Raji (cell line): Measurements from ENCODE around the gene SYT10.

Experiments
- POLR2A ChIP-seq: IDR thresholded peaks from 2 replicates; pipeline ENCODE4 v1.6.1; 2011; ENCODE audit warnings: low read depth, low read length, control low read depth; ENCODE audit not compliant: insufficient read depth

SYT10 gene

DNA sequence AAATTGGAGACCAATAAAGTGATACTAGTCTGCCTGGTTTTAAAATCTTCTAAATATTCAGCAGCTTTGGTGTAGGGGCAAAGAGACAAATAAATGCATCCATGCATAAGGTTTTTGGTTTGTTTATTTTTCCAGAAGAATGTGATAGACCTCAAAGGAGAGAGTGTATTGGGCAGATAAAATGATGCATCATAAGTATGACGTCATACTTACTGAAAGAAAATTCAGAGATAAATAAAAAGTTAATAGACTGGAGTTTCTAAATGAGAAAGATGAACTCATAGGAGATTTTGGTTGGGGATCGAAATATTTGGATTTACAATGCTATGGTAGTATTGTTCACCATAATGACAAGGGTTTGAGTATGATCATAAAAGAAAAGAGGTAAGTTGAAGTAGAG, 10.2 kb downstream of the SYT10 start:
- no peak for TF ChIP-seq POLR2A

DNA sequence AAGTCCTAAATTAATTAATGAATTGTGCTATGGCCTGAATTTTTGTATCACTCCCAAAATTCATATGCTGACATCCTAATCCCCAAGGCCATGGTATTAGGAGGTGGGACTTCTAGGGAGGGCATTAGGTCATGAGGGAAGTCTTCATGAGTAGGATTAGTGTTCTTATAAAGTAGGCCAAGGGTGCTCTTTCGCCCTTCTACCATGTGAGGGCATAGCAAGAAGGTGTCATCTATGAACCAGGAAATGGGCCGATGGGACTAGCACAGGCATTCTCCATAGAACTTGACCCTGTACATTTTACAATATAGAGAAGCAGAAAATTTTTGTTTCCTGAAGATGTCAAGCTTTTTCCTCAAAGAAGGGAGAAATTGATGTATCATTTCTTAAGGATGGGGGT, 12.5 kb downstream of the SYT10 start:
- TF ChIP-seq POLR2A: no peak

DNA sequence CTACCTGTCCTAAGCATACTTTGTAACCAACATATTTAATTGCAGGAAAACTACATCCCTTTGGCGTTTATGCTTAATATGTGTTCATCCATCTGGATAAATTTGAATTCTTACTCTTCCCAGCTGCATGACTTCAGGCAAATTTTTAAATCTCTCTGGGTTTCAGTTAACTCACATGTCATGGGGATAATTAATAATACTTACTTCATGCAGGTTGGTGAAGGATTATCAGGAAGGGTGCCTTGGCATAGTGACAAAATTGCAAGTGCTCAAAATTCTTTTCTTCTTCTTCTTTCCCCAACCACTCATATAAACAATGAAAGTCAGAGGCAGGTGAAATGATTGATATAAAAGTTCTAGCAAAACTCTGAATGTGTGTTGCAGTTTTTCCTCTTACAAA, 15.9 kb downstream of the SYT10 start:
- no peak for TF ChIP-seq POLR2A

DNA sequence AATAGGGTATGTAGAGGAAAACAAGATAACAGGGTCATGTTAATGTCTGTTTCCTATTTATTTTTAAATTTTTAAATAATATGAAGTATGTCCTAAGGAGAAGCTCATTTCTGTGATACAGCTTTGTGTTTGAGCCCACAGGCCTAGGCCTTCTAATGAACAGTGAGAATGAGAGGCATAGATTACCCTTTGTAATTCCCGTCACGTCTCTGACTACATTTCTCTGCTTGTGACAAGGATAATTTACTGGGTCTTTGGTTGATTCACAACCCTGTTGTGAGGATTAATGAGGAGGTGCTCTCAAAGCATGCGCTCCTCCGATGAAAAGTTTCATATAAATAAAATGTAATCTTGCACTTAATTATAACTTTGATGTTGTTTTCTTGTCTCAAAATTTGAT, 56.1 kb downstream of the SYT10 start:
- no peak for TF ChIP-seq POLR2A

DNA sequence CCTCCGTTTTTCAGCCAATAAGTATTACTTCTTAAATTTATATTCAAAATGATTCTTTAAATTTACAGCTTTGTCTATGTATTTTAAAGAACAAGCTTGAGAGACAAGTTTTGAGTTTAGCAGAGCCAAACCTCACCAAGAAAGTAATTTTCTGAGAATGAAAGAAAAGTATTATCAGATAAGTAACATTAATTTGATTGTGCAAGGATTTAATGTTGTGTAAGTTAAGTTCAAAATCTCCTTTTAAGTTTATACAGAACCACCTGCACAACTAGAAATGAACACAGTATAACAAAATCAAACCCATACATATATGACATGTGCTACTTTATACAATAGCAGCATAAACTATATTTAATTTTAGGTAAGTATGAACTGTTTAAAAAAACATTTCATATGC, 63.5 kb downstream of the SYT10 start:
- TF ChIP-seq POLR2A: no peak

DNA sequence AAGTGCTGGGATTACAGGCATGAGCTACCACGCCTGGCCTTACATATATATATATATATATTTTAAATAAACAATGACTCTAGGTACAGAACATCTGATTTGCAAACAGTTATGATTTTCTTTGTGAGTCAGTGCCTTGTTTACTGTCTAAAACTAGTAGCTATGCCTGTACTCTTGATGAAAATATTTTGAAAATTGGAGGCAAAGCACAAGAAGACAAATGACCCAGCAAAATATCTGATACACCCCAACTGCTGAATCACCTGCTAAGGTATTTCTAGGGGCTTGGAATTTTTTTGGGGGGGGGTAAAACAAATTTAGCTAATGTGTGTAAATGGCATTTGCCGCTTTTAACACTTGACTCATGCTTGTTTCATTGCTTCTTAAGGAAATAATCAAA, 69.3 kb downstream of the SYT10 start:
- TF ChIP-seq POLR2A: no peak

DNA sequence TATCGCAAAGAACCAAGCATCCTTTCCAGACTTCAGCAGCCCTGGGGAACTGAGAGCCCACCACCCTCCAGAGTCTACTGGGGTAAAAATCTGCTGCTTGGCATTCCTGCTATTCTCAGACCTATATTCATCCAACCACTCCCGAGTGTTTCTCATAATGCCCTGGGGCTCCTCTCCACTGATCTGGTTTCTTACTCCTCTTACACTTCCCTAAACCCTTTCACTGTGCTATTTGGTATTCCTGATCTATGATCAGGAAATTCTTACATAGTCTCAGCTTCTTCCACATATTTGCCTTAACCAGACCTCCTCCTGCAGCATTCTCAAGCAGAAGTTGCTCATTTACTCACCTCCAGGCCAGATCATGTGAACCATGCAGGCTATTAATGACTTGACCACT, 82.4 kb downstream of the SYT10 start:
- no peak for TF ChIP-seq POLR2A

DNA sequence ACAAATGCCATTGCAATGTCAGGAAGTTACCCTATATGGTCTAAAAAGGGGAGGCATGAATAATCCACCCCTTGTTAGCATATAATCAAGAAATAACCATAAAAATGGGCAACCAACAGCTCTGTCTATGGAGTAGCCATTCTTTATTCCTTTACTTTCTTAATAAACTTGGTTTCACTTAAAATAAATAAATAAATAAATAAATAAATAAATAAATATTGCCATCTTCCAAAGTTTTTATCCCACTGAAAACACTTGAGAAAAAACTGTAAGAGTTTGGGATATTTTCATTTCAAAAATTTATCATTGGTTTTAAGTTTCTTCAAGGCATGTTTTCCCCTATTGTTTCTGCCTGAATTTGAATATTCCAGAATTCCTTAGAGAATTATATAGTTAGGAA, 89.8 kb downstream of the SYT10 start:
- TF ChIP-seq POLR2A: no peak

DNA sequence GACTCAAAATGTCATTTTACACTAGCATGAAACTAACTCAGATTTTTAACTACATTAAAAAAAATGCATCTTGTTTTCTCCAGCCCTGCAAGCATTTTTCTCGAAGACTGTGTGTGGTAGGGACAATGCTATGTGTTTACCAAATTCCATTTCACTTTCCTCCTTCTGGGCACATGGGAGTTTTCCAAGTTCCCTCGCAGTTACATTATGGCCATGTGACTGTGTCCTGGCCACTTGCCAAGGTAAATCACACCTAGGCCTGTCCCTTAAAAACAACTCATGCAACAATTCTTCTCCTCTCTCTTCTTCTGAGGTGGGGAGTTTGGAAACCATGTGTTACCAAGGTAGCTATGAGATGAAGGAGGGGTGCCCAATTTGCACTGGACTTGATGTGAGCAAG, 108.7 kb downstream of the SYT10 start:
- no peak for TF ChIP-seq POLR2A
